ENCODE measurements around the gene MRPS35.

GRCh38 chr12:27756670-27757195, 46.1 kb downstream of the MRPS35 start:
- TF ChIP-seq CTCF (conservative IDR thresholded peaks at IDR 0.05) (no peak), EZH2 (IDR thresholded peaks at IDR 0.05; ENCODE audit: low read depth) (no peak)
